Measurements from ENCODE around the gene EFR3B. TPM values are rescaled to one million over a fixed set of nuclear protein-coding genes. Genes with fewer than 3 reads are reported as not detected.

The EFR3B gene
- total and polyA plus RNA-seq, 2 of the 13 experiments (the other 11 are each of a cell fraction or from before 2014, with no cell fraction given): 0.42 TPM

DNA sequence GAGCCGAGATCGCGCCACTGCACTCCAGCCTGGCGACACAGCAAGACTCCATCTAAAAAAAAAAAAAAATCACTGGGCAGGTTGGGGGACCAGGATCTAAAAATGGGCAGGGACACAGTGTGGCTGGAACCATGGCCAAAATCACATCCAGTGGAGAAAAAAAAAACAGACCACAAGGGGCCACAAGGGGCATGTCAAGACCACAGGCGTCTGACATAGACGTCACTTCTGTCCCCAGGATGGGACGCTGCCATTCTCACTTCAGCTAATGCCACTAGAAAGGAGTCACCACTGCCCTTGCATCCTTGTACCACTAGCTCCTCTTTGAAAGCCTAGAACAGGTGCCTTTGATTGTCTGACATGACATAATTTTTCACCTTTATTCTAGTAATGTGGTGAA lies 129.0 kb downstream of the EFR3B start:
- Histone ChIP-seq H3K9ac (ENCODE audit: insufficient read depth, low read depth, low read length) (no peak overlapping the region), H4K20me1 (ENCODE audit: insufficient read depth, low read length) (no peaks in the 10 kb centered on the region), H3K27ac (ENCODE audit: extremely low read length, insufficient read depth, low read length) (no peak overlapping the region), H3K4me2 (ENCODE audit: low read depth, low read length) (no peak overlapping the region), H2AFZ (ENCODE audit: low read length) (no peak overlapping the region), H3K36me3 (replicated peaks in 1 of 2; ENCODE audit: control insufficient read depth in 1 of 2, insufficient read depth in 2 of 2, low read length in 2 of 2) (no peaks in the 10 kb centered on the region), H3K4me1 (ENCODE audit: insufficient read depth, low read length) (peaks cover 15% of the 10 kb centered on the region), H3K27me3 (ENCODE audit: control insufficient read depth in 1 of 2, insufficient read depth in 2 of 2, low read length in 2 of 2) (peaks cover 13 to 60% of the 10 kb centered on the region in 2 experiments), H3K9me3 (ENCODE audit: low read length) (no peaks in the 10 kb centered on the region), H3K4me3 (replicated peaks in 1 of 3; ENCODE audit: insufficient read depth in 1 of 3, low read depth in 2 of 3, low read length in 3 of 3) (no peak overlapping the region), H3K79me2 (ENCODE audit: insufficient read depth, low read length) (no peaks in the 10 kb centered on the region)
- POLR2A ChIA-PET: no interaction called here
- DNase-seq (ENCODE audit: low spot score): no peak
- in situ Hi-C loops (cut with HindIII; ENCODE audit: extremely low pct_ligation_motif_present, low pct_unique_long_range_greater_than_20kb) (no loop called here), intact Hi-C loops (cut with micrococcal nuclease; ENCODE audit: unreplicated experiment) (no loop called here)
- no peak for TF ChIP-seq MYPOP (CRISPR knock-in tag; IDR thresholded peaks at IDR 0.05)
- no peak for TF ChIP-seq SRSF1 (optimal IDR thresholded peaks at IDR 0.05; ENCODE audit: low read depth, low read length)
- no peak for TF ChIP-seq ZNF282 (IDR thresholded peaks at IDR 0.05; ENCODE audit: partially characterized antibody)
- TF ChIP-seq, protein P1, sequence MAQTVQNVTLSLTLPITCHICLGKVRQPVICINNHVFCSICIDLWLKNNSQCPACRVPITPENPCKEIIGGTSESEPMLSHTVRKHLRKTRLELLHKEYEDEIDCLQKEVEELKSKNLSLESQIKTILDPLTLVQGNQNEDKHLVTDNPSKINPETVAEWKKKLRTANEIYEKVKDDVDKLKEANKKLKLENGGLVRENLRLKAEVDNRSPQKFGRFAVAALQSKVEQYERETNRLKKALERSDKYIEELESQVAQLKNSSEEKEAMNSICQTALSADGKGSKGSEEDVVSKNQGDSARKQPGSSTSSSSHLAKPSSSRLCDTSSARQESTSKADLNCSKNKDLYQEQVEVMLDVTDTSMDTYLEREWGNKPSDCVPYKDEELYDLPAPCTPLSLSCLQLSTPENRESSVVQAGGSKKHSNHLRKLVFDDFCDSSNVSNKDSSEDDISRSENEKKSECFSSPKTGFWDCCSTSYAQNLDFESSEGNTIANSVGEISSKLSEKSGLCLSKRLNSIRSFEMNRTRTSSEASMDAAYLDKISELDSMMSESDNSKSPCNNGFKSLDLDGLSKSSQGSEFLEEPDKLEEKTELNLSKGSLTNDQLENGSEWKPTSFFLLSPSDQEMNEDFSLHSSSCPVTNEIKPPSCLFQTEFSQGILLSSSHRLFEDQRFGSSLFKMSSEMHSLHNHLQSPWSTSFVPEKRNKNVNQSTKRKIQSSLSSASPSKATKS (CRISPR knock-in tag; IDR thresholded peaks at IDR 0.05): no peak
- TF ChIP-seq ZGPAT (CRISPR knock-in tag; IDR thresholded peaks at IDR 0.05): no peak
- TF ChIP-seq HIC2 (CRISPR knock-in tag; IDR thresholded peaks at IDR 0.05; ENCODE audit: low read depth): no peak
- TF ChIP-seq PAWR (CRISPR knock-in tag; IDR thresholded peaks at IDR 0.05; ENCODE audit: borderline replicate concordance): no peak
- no peak for TF ChIP-seq SAFB2 (CRISPR knock-in tag; IDR thresholded peaks at IDR 0.05; ENCODE audit: borderline replicate concordance, low read depth)
- no peak for TF ChIP-seq ZNF839 (CRISPR knock-in tag; IDR thresholded peaks at IDR 0.05; ENCODE audit: borderline replicate concordance)
- TF ChIP-seq ZBTB42 (CRISPR knock-in tag; IDR thresholded peaks at IDR 0.05): no peak
- TF ChIP-seq, protein P2, sequence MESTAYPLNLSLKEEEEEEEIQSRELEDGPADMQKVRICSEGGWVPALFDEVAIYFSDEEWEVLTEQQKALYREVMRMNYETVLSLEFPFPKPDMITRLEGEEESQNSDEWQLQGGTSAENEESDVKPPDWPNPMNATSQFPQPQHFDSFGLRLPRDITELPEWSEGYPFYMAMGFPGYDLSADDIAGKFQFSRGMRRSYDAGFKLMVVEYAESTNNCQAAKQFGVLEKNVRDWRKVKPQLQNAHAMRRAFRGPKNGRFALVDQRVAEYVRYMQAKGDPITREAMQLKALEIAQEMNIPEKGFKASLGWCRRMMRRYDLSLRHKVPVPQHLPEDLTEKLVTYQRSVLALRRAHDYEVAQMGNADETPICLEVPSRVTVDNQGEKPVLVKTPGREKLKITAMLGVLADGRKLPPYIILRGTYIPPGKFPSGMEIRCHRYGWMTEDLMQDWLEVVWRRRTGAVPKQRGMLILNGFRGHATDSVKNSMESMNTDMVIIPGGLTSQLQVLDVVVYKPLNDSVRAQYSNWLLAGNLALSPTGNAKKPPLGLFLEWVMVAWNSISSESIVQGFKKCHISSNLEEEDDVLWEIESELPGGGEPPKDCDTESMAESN (CRISPR knock-in tag; conservative IDR thresholded peaks at IDR 0.05): no peak
- no peak for TF ChIP-seq ZNF256 (CRISPR knock-in tag; conservative IDR thresholded peaks at IDR 0.05)
- no peak for TF ChIP-seq IRF2 (CRISPR knock-in tag; IDR thresholded peaks at IDR 0.05)
- no peak for TF ChIP-seq TOE1 (CRISPR knock-in tag; IDR thresholded peaks at IDR 0.05)
- no peak for TF ChIP-seq PRPF4 (IDR thresholded peaks at IDR 0.05; ENCODE audit: low read depth, low read length, poor library complexity, severe bottlenecking)
- CTCF ChIA-PET (ENCODE audit: low intra/inter-chr PET ratio, low total read pairs): no interaction called here
- WGBS (ENCODE audit: low lambda C conversion rate): 63% methylated on average over 7 of the region's 7 CpGs
- FAIRE-seq: no peak
- ATAC-seq: no peak
- BruUV-seq (replicated peaks): no TSS peak
